ENCODE measurements around the gene GPC1.

The GPC1 gene

GRCh38 chr2:240412975-240413812, 22.3 kb upstream of the GPC1 start:
- no peak for DNase-seq

GRCh38 chr2:240413813-240414429, 21.5 kb upstream of the GPC1 start:
- no peak for DNase-seq

DNA sequence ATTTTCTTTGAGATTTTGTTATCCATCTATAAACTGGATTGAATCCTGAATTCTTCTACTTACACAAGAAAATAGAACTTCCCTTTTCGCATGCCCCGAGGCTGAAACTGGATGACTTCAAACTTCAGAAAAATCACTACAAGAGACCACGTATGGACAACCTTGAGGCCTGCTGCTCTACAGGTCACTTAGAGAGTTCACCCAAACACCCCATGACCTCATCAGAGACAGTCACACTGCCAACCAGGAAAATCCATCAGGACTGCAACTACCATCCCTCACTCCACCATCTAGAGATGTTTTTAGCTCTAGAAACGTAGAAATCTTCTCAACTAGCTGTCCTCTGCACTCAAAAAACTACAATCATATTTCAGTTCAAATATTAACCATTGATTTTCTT, 18.6 kb upstream of the GPC1 start:
- DNase-seq = no peak

DNA sequence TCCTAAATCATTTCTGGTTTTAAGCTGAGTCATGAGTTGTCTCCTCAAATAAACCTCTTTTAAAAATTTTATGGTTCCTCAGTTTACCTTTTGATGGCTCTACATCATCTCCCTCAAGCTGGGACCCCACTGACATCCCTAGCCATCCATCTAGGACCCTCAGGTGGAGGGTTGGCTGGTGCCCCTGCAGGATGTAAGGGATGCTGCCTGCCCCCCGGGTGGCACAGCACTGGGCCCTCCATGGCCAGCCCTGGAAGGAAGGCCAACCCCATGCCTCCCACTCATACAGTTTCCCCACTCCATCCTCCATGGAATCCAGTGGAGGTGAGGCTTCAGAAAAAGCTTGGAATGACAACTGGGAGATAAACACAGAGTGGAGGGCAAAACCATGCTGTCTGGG, 17.2 kb upstream of the GPC1 start:
- no peak for DNase-seq

DNA sequence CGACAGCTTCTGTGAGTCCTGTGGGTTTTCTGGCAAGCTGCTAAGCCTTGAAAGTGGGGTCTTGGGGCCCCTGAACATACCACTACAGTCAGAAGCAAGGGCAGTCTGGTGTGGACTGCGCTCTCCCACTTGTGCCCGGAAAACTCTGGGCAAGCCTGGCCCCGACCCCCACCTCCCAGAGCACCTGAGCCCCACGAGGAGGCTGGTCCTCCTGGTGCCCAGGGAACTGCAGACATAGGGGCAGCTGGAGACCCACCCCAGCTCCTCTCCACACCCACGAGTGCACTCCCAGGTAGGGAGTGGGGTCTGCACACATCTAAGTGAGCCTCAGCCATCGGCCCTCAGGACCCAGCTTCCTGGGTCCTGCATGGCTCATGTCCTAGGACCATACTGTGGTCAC, 16.2 kb upstream of the GPC1 start:
- no peak for DNase-seq

GRCh38 chr2:240419723-240420122, 15.7 kb upstream of the GPC1 start:
- no peak for DNase-seq

DNA sequence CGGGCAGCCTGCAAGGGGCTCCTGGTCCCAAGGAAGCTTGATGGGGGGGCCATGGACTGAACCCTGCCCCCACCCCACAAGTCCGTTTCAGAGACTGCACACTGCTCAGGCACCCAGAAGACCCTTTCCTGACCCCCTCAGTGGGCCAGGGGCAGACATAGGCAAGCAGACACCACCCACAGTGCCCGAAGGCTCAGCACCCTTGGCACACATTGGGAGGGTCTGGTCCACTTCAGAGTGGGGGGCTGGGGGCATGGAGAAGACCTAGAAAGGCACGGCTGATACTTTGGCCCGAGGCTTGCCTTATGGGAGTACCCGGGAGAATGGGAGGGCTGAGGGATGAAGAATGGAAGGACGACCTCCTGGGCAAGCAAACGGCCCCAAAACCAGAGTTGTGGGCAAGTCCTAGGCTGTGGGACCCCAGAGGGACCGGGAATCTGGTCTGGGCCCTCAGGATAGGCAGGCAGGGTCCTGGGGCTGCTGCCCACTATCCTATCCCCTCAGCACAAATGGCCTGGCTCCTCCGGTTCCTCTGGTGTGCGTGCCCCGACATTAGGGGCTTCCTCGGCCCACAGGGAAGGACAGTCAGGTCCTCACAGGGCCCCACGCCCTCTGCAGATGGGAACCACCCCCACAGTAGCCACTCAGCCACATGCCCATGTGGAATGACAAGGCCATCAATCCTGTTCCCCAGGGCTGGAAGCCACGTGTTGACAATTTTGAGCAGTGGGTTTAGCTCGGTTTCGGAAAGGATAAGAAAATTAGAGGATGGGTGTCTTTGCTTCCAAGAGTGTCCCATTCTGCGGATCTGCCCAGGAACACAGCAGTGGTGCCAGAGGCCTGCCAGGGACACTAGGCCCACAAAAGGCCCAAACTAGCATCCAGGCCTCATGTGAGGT, 15.0 kb upstream of the GPC1 start:
- no peak for DNase-seq

GRCh38 chr2:240421381-240421780, 14.1 kb upstream of the GPC1 start:
- no peak for DNase-seq

- DNase-seq = no peak
These were observed 12.7 kb upstream of the GPC1 start for GRCh38 chr2:240422658-240423329.

GRCh38 chr2:240423788-240424191, 11.7 kb upstream of the GPC1 start:
- DNase-seq = no peak

- no peak for DNase-seq
These were observed 10.9 kb upstream of the GPC1 start for GRCh38 chr2:240424341-240425235.

- no peak for DNase-seq
These were observed 10.2 kb upstream of the GPC1 start for GRCh38 chr2:240425236-240425615.

- DNase-seq = no peak
These were observed 9.8 kb upstream of the GPC1 start for GRCh38 chr2:240425697-240426096.

DNA sequence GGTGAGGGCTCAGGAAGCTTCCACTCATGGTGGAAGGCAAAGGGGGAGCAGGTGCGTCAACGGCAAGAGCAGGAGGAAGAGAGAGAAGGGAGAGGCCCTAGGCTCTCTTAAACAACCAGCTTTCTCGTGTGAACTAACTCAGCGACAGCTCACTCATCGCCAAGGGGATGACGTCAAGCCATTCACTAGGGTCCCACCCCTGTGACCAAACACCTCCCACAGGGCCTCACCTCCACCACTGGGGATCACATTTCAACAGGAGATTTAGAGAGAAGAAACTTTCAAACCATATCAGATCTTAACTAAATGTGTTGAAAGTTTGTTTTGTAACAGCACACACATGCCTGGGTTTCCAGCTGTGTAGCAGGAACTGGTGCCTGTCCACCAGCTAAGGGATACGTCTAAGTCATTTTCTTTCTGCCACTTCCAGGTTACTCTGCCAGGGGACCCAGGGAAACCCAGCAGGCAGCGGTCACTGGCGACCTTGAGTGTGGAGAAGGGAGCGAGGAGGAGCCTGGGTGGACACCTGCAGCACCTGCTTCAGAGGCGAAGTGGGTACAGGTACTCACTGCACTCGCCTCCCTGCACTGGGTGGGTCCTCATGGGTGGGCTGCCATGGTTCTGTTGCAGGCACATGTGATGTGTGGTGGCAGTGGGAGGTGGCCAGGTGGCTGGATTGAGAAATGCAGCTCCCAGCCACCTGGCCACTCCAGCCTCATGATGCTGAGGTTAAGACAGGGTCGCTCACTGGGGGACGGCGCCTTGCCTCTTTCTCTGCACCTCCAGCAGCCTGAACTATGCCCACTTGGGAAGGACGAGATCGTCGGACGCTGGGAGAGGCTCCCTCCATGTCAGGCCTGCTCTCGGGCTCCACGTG, 8.4 kb upstream of the GPC1 start:
- DNase-seq = no peak

DNA sequence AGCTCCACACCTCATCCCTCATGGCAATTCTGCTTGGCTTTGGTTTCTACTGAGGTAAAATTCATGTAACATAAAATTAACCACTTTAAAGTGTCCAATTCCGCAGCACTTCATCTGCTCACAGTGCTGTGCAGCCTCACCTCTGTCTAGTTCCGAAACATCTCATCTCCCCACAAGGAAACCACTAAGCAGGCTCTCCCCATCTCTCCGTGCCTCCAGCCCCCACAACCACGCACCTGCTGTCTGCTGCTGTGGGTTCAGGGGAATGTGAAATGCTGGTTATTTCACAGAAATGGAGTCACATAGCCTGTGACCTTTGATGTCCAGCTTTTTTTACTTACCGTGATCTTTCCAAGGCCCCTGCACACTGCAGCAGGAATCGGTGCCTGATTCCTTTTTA, 7.7 kb upstream of the GPC1 start:
- DNase-seq = no peak

- DNase-seq = no peak
These were observed 7.2 kb upstream of the GPC1 start for GRCh38 chr2:240428245-240428644.

DNA sequence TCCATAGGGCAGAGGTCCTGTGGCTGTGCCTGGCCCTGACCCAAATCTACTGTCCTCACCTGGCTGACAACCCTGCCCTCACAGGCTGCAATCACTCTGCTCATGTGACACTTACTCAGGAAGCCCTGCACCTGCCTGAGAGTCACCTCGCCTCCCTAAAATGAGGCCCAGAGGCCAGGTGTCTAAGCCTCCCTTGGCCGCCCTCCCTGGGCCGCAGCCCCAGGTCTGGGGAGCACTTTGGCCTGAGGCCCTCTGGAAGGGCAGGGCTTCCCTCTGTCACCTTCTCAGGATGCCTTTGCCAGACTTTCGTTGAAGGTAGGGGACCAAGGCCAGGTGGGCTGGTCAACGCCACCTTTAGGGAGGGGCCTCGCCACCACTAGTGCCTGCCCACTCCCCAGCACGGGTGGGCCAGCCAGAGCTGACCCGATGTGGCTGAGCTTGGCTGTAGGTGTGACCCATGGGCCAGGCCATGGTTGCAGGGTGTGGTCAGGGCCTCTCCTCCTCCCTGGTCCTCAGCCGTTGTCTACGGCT, 6.1 kb upstream of the GPC1 start:
- DNase-seq = no peak

GRCh38 chr2:240429872-240430491, 5.5 kb upstream of the GPC1 start:
- DNase-seq = no peak

GRCh38 chr2:240430595-240430994, 4.9 kb upstream of the GPC1 start:
- DNase-seq = no peak

- no peak for DNase-seq
These were observed 4.2 kb upstream of the GPC1 start for GRCh38 chr2:240431271-240431660.

All from activated CD4-positive, alpha-beta T cell treated with anti-CD3 and anti-CD28 coated beads for 4 hours (primary cell).